Measurements from ENCODE around the gene PAPPA2.
A peak's percentile ranks its signal among the peaks of the same experiment; 100 is the strongest.

- TF ChIP-seq CTCF (conservative IDR thresholded peaks at IDR 0.05 in 1 of 2, IDR thresholded peaks at IDR 0.05 in 1 of 2; ENCODE audit: low read depth in 1 of 2, low read length in 2 of 2) (peak; percentile 81 to 83), EZH2 (IDR thresholded peaks at IDR 0.05; ENCODE audit: low read length, missing control alignments) (no peak)
Observed at GRCh38 chr1:176880955-176881595, 418.1 kb downstream of the PAPPA2 start.

All from fibroblast of lung (primary cell).